ENCODE data around the gene UNC13B.

Gene UNC13B

DNA sequence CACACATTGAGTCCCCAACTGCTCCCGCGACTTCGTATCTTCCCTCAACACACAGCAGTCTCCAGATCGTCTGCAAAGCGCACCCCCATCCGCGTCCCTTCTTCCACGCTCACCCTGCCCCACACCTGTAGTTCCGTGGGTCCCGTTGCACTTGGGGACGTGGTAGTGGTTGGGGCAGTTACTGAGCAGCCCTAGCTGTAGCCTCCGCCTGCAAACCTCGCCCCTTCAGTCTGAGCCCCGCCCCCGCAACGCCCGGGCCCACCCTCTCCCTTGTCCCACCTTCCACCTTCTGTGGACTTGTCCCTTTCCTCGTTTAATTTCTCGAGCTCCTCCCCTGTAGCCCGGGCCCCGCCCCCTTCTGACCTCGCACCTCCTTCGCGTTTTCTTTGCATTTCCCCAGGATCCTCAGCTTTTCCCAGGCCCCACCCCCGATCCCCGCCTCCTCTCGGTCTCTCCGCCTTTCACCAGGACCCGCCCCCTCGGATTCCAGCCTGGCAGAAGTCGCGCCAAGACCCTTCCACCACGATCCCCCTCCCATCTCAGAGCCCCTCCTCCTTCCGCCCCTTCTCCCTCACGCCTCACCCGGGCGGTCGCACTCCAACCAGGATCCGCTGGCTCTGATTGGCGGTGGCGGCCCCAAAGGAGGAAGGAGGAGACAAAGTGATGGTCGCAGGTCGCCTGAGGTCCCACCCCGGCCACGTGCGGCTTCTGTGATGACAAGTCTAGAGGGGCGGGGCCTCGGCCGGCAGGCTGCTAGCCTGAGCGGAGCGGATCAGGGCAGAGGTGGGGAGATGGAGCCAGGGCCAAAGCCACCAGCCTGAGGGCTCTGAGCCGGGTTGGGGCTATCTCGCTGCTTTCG, 45.9 kb upstream of the UNC13B start, which contains the start of gene ATOSB (continued):
- TF ChIP-seq ZNF148 (tag by site-specific recombination; IDR thresholded peaks at IDR 0.05; ENCODE audit: borderline replicate concordance) (no peak), KLF7 (tag by site-specific recombination; IDR thresholded peaks at IDR 0.05; ENCODE audit: borderline replicate concordance) (no peak), OVOL3 (tag by site-specific recombination; IDR thresholded peaks at IDR 0.05) (no peak), ZNF398 (tag by site-specific recombination; IDR thresholded peaks at IDR 0.05) (peak; percentile 97), ZNF626 (tag by site-specific recombination; IDR thresholded peaks at IDR 0.05) (no peak), FEZF1 (tag by site-specific recombination; IDR thresholded peaks at IDR 0.05) (no peak), ZNF354C (tag by site-specific recombination; IDR thresholded peaks at IDR 0.05; ENCODE audit: borderline replicate concordance, low read depth) (no peak), YY2 (tag by site-specific recombination; IDR thresholded peaks at IDR 0.05) (no peak), ZNF843 (tag by site-specific recombination; IDR thresholded peaks at IDR 0.05) (no peak), SP2 (tag by site-specific recombination; IDR thresholded peaks at IDR 0.05) (peak; percentile 91), SCRT1 (tag by site-specific recombination; IDR thresholded peaks at IDR 0.05; ENCODE audit: borderline replicate concordance) (0 out of 2 replicates have a peak, but pooled peaks have one; percentile 9), KLF8 (tag by site-specific recombination; IDR thresholded peaks at IDR 0.05) (peak; percentile 83), KLF10 (tag by site-specific recombination; IDR thresholded peaks at IDR 0.05) (peak; percentile 71; the same call in 1 of the 2 replicates), ZFP69B (tag by site-specific recombination; IDR thresholded peaks at IDR 0.05) (peak; percentile 99), MYNN (tag by site-specific recombination; IDR thresholded peaks at IDR 0.05; ENCODE audit: borderline replicate concordance) (no peak), OSR2 (tag by site-specific recombination; IDR thresholded peaks at IDR 0.05) (peak; percentile 29), ZNF2 (tag by site-specific recombination; IDR thresholded peaks at IDR 0.05) (no peak)
- TF ChIP-seq, protein P1, sequence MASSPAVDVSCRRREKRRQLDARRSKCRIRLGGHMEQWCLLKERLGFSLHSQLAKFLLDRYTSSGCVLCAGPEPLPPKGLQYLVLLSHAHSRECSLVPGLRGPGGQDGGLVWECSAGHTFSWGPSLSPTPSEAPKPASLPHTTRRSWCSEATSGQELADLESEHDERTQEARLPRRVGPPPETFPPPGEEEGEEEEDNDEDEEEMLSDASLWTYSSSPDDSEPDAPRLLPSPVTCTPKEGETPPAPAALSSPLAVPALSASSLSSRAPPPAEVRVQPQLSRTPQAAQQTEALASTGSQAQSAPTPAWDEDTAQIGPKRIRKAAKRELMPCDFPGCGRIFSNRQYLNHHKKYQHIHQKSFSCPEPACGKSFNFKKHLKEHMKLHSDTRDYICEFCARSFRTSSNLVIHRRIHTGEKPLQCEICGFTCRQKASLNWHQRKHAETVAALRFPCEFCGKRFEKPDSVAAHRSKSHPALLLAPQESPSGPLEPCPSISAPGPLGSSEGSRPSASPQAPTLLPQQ (tag by site-specific recombination; IDR thresholded peaks at IDR 0.05) = peak; percentile 100
- TF ChIP-seq, protein P2, sequence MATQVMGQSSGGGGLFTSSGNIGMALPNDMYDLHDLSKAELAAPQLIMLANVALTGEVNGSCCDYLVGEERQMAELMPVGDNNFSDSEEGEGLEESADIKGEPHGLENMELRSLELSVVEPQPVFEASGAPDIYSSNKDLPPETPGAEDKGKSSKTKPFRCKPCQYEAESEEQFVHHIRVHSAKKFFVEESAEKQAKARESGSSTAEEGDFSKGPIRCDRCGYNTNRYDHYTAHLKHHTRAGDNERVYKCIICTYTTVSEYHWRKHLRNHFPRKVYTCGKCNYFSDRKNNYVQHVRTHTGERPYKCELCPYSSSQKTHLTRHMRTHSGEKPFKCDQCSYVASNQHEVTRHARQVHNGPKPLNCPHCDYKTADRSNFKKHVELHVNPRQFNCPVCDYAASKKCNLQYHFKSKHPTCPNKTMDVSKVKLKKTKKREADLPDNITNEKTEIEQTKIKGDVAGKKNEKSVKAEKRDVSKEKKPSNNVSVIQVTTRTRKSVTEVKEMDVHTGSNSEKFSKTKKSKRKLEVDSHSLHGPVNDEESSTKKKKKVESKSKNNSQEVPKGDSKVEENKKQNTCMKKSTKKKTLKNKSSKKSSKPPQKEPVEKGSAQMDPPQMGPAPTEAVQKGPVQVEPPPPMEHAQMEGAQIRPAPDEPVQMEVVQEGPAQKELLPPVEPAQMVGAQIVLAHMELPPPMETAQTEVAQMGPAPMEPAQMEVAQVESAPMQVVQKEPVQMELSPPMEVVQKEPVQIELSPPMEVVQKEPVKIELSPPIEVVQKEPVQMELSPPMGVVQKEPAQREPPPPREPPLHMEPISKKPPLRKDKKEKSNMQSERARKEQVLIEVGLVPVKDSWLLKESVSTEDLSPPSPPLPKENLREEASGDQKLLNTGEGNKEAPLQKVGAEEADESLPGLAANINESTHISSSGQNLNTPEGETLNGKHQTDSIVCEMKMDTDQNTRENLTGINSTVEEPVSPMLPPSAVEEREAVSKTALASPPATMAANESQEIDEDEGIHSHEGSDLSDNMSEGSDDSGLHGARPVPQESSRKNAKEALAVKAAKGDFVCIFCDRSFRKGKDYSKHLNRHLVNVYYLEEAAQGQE (tag by site-specific recombination; IDR thresholded peaks at IDR 0.05) = no peak
- TF ChIP-seq, protein P3, sequence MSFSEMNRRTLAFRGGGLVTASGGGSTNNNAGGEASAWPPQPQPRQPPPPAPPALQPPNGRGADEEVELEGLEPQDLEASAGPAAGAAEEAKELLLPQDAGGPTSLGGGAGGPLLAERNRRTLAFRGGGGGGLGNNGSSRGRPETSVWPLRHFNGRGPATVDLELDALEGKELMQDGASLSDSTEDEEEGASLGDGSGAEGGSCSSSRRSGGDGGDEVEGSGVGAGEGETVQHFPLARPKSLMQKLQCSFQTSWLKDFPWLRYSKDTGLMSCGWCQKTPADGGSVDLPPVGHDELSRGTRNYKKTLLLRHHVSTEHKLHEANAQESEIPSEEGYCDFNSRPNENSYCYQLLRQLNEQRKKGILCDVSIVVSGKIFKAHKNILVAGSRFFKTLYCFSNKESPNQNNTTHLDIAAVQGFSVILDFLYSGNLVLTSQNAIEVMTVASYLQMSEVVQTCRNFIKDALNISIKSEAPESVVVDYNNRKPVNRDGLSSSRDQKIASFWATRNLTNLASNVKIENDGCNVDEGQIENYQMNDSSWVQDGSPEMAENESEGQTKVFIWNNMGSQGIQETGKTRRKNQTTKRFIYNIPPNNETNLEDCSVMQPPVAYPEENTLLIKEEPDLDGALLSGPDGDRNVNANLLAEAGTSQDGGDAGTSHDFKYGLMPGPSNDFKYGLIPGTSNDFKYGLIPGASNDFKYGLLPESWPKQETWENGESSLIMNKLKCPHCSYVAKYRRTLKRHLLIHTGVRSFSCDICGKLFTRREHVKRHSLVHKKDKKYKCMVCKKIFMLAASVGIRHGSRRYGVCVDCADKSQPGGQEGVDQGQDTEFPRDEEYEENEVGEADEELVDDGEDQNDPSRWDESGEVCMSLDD (tag by site-specific recombination; IDR thresholded peaks at IDR 0.05) = no peak
- TF ChIP-seq, protein P4, sequence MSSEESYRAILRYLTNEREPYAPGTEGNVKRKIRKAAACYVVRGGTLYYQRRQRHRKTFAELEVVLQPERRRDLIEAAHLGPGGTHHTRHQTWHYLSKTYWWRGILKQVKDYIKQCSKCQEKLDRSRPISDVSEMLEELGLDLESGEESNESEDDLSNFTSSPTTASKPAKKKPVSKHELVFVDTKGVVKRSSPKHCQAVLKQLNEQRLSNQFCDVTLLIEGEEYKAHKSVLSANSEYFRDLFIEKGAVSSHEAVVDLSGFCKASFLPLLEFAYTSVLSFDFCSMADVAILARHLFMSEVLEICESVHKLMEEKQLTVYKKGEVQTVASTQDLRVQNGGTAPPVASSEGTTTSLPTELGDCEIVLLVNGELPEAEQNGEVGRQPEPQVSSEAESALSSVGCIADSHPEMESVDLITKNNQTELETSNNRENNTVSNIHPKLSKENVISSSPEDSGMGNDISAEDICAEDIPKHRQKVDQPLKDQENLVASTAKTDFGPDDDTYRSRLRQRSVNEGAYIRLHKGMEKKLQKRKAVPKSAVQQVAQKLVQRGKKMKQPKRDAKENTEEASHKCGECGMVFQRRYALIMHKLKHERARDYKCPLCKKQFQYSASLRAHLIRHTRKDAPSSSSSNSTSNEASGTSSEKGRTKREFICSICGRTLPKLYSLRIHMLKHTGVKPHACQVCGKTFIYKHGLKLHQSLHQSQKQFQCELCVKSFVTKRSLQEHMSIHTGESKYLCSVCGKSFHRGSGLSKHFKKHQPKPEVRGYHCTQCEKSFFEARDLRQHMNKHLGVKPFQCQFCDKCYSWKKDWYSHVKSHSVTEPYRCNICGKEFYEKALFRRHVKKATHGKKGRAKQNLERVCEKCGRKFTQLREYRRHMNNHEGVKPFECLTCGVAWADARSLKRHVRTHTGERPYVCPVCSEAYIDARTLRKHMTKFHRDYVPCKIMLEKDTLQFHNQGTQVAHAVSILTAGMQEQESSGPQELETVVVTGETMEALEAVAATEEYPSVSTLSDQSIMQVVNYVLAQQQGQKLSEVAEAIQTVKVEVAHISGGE (tag by site-specific recombination; conservative IDR thresholded peaks at IDR 0.05; ENCODE audit: low read depth) = no peak
